Tibial nerve (tissue), 4 donors: ENCODE measurements around the gene PANX1. TPM values are rescaled to one million over a fixed set of nuclear protein-coding genes. Genes with fewer than 3 reads are reported as not detected.
"Not testable (repeated sequence)": the region's sequence is repeated elsewhere in the genome, so short reads cannot be mapped to it uniquely, and the experiment has no call there.

Source experiments
- DNase-seq, 2 donors: peaks; one replicate each; pipeline ENCODE4 v3.0.0-alpha.2; 2019; ENCODE audit warnings: low spot score in 2 of 2
- H3K27ac ChIP-seq, 4 donors: fragments of 200-600 bp; sonication (generic) in 3 of 4; one replicate each; pipeline ENCODE4 v1.5.1; 2017 to 2019; ENCODE audit warnings: mild to moderate bottlenecking in 1 of 4
- H3K27me3 ChIP-seq, 2 donors: fragments of 200-600 bp; sonication (generic) in 1 of 2; one replicate each; pipeline versions ENCODE4 v1.5.1 to v1.6.0; 2017 to 2019
- H3K36me3 ChIP-seq, 3 donors: fragments of 200-600 bp; sonication (generic); one replicate each; pipeline ENCODE4 v1.5.1; 2018 to 2019
- H3K4me1 ChIP-seq, 4 donors: fragments of 200-600 bp; sonication (generic) in 3 of 4; one replicate each; pipeline ENCODE4 v1.5.1; 2017 to 2019
- H3K4me3 ChIP-seq, 4 donors: fragments of 200-600 bp; sonication (generic) in 3 of 4; one replicate each; pipeline ENCODE4 v1.5.1; 2017 to 2019; ENCODE audit warnings: mild to moderate bottlenecking in 1 of 4, moderate library complexity in 1 of 4
- H3K9me3 ChIP-seq, 4 donors: fragments of 200-600 bp; sonication (generic) in 3 of 4; one replicate each; pipeline ENCODE4 v1.5.1; 2017 to 2019
- EP300 ChIP-seq, 2 donors: sonication (generic); formaldehyde crosslinking; IDR thresholded peaks; one replicate each; pipeline ENCODE4 v1.6.1; 2017; ENCODE audit warnings: antibody characterized with exemption in 2 of 2, mild to moderate bottlenecking in 1 of 2
- POLR2A ChIP-seq, 2 donors: fragments of 450-650 bp; IDR thresholded peaks; one replicate each; pipeline ENCODE4 v1.6.1; 2017; ENCODE audit warnings: antibody characterized with exemption in 2 of 2, mild to moderate bottlenecking in 2 of 2, moderate library complexity in 2 of 2
- WGBS, 2 donors: methylation state at CpG; one replicate each; pipeline ENCODE4 v1.1.5; 2018; 5-methylcytosine and 5-hydroxymethylcytosine counted together
- total RNA-seq, 4 donors: library from RNA; depleted of rRNA; stranded (reverse); fragments of >200 nt; gene quantifications; one replicate each; pipeline ENCODE4 v1.1.0, GENCODE V29; 2016
- TF ChIP-seq, protein P1 (sequence below), 5 experiments: fragments of 200-600 bp in 3 of 5; fragments of 450-650 bp in 2 of 5; sonication (generic) in 3 of 5; IDR thresholded peaks; one replicate each; pipeline ENCODE4 v1.5.1; 2016 to 2019; ENCODE audit warnings: antibody characterized with exemption in 5 of 5, mild to moderate bottlenecking in 3 of 5, moderate library complexity in 2 of 5

PANX1 gene
- total RNA-seq, 4 donors from 2014 or later, result 17.5 to 36.6 (median 19.5) TPM

DNA sequence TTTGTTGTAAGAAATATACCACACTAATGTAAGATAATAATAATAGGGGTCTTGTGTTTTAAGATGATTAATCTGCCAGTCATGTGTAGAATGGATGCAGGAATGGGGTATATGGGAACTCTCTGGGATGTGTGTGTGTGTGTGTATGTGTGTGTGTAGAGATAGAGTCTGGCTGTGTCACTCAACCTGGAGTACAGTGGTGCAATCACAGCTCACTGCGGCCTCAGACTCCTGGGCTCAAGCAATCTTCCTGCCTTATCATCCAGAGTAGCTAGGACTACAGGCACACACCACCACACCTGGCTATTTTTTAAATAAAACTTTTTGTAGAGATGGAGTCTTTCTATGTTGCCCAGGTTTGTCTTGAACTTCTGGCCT, 11.5 kb upstream of the PANX1 start:
- DNase-seq, result no peak

DNA sequence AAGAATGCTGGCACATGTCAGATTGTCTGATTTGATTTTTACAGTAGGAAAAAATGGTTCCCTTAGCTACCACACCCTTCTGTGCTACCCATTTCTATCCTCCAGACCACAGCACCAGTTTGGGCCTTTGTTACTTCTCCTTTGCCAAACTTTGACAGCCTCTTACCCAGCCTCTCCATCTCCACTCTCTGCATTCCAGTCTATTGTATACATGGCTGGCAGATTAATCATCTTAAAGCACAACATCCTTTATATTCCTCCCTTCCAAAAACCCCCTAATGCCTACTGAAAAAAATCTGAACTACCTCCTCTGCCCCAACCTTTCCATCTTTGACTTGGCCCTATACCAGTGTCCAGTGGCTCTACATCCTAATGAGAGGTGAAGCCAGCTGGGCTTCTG, 10.8 kb upstream of the PANX1 start:
- Histone ChIP-seq H3K27ac (no peak overlapping the region), H3K4me3 (no peak overlapping the region), H3K9me3 (no peaks in the 10 kb centered on the region), H3K27me3 (no peaks in the 10 kb centered on the region), H3K36me3 (no peaks in the 10 kb centered on the region), H3K4me1 (no peaks in the 10 kb centered on the region)
- no peak for TF ChIP-seq EP300 (IDR thresholded peaks at IDR 0.05)
- TF ChIP-seq POLR2A (IDR thresholded peaks at IDR 0.05), result no peak
- TF ChIP-seq, protein P1, sequence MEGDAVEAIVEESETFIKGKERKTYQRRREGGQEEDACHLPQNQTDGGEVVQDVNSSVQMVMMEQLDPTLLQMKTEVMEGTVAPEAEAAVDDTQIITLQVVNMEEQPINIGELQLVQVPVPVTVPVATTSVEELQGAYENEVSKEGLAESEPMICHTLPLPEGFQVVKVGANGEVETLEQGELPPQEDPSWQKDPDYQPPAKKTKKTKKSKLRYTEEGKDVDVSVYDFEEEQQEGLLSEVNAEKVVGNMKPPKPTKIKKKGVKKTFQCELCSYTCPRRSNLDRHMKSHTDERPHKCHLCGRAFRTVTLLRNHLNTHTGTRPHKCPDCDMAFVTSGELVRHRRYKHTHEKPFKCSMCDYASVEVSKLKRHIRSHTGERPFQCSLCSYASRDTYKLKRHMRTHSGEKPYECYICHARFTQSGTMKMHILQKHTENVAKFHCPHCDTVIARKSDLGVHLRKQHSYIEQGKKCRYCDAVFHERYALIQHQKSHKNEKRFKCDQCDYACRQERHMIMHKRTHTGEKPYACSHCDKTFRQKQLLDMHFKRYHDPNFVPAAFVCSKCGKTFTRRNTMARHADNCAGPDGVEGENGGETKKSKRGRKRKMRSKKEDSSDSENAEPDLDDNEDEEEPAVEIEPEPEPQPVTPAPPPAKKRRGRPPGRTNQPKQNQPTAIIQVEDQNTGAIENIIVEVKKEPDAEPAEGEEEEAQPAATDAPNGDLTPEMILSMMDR (IDR thresholded peaks at IDR 0.05), result no peak
- no peak for DNase-seq

More for the DNA sequence above, 11.5 kb upstream of the PANX1 start:
- Histone ChIP-seq H3K36me3 (no peaks in the 10 kb centered on the region), H3K4me3 (no peak overlapping the region), H3K4me1 (no peaks in the 10 kb centered on the region), H3K9me3 (no peaks in the 10 kb centered on the region), H3K27me3 (no peaks in the 10 kb centered on the region), H3K27ac (no peak overlapping the region)
- TF ChIP-seq, protein P1 (IDR thresholded peaks at IDR 0.05), result no peak
- 100% methylated on average over 1 of the region's 1 CpG for WGBS, 2 donors

DNA sequence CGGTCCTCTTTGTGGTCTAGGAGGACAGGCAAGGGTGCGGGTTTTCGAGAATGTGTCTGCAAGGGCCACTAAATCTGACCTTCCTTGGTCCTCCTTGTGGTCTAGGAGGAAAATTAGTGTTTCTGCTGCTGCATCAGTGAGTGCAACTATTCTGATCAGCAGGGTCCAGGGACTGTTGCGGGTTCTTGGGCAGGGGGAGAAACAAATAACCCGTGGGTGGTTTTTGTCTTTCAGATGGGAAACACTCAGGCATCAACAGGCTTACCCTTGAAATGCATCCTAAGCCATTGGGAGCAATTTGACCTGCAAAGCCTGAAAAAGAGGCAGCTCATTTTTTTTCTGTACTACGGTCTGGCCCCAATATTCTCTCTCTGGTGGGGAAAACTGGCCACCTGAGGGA, 9.0 kb upstream of the PANX1 start:
- H3K4me3 ChIP-seq, H3K27me3 ChIP-seq, DNase-seq, H3K36me3 ChIP-seq, H3K4me1 ChIP-seq, H3K9me3 ChIP-seq, H3K27ac ChIP-seq: not testable (repeated sequence)
- WGBS, 2 donors, result 79 to 84% methylated on average over 6 of the region's 6 CpGs

GRCh38 chr11:94120516-94120915, 8.1 kb upstream of the PANX1 start:
- not testable (repeated sequence) for DNase-seq, H3K4me3 ChIP-seq, H3K4me1 ChIP-seq, H3K27me3 ChIP-seq, H3K9me3 ChIP-seq, H3K27ac ChIP-seq, H3K36me3 ChIP-seq
- 64 to 85% methylated on average over 2 of the region's 2 CpGs for WGBS, 2 donors

GRCh38 chr11:94120946-94121345, 7.7 kb upstream of the PANX1 start:
- 96 to 97% methylated on average over 6 of the region's 6 CpGs for WGBS, 2 donors
- TF ChIP-seq EP300 (IDR thresholded peaks at IDR 0.05), result no peak
- TF ChIP-seq, protein P1 (IDR thresholded peaks at IDR 0.05), result no peak
- no peak for TF ChIP-seq POLR2A (IDR thresholded peaks at IDR 0.05)
- Histone ChIP-seq H3K27me3 (no peaks in the 10 kb centered on the region), H3K27ac (no peak overlapping the region), H3K36me3 (no peaks in the 10 kb centered on the region), H3K4me1 (no peaks in the 10 kb centered on the region), H3K4me3 (no peak overlapping the region), H3K9me3 (no peaks in the 10 kb centered on the region)
- no peak for DNase-seq

GRCh38 chr11:94125407-94126115, 3.1 kb upstream of the PANX1 start:
- no peak for TF ChIP-seq EP300 (IDR thresholded peaks at IDR 0.05)
- TF ChIP-seq POLR2A (IDR thresholded peaks at IDR 0.05), result no peak
- TF ChIP-seq, protein P1 (IDR thresholded peaks at IDR 0.05), result no peak
- H3K9me3 ChIP-seq, result no peaks in the 10 kb centered on the region
- DNase-seq, result no peak
- no peak overlapping the region for H3K27ac ChIP-seq
- no peaks in the 10 kb centered on the region for H3K36me3 ChIP-seq
- 88 to 92% methylated on average over 8 of the region's 8 CpGs for WGBS, 2 donors
- peaks cover 0 to 21% (median 9%) of the 10 kb centered on the region in 4 donors for H3K4me1 ChIP-seq
- H3K27me3 ChIP-seq, result no peaks in the 10 kb centered on the region
- no peak overlapping the region for H3K4me3 ChIP-seq
